ENCODE data around the gene PPP2R2B. TPM values are rescaled to one million over a fixed set of nuclear protein-coding genes. Genes with fewer than 3 reads are reported as not detected.

The PPP2R2B gene
- total and polyA plus RNA-seq, 7 donors, result 0.03 to 0.71 (median 0.11) TPM; not detected in 1

- no peak for DNase-seq
- WGBS, 3 donors, result 44 to 46% (median 45%) methylated on average over 7 of the region's 7 CpGs
- Histone ChIP-seq H3K4me1 (no peaks in the 10 kb centered on the region), H3K27ac (no peak overlapping the region), H3K36me3 (ENCODE audit: insufficient read depth in 1 of 2, low read depth in 1 of 2) (no peaks in the 10 kb centered on the region), H3K4me3 (no peak overlapping the region), H3K9me3 (no peaks in the 10 kb centered on the region), H3K27me3 (ENCODE audit: insufficient read depth in 3 of 3, low read length in 2 of 3) (peaks cover 0 to 5% (median 0%) of the 10 kb centered on the region in 3 donors)
- no peak for ATAC-seq
- intact Hi-C loops (cut with DNase I), result no loop called here
- no peak for TF ChIP-seq CTCF (IDR thresholded peaks at IDR 0.05)
These were observed 238.2 kb downstream of the PPP2R2B start for GRCh38 chr5:146640285-146640896.

GRCh38 chr5:146635443-146635842, 243.1 kb downstream of the PPP2R2B start:
- WGBS, 3 donors, result 71 to 75% (median 72%) methylated on average over 3 of the region's 3 CpGs
- Histone ChIP-seq H3K36me3 (ENCODE audit: insufficient read depth in 1 of 2, low read depth in 1 of 2) (no peaks in the 10 kb centered on the region), H3K27me3 (ENCODE audit: insufficient read depth in 3 of 3, low read length in 2 of 3) (peaks cover 0 to 2% (median 0%) of the 10 kb centered on the region in 3 donors), H3K4me3 (no peak overlapping the region), H3K9me3 (no peaks in the 10 kb centered on the region), H3K27ac (no peak overlapping the region), H3K4me1 (no peaks in the 10 kb centered on the region)
- intact Hi-C loops (cut with DNase I), result no loop called here
- DNase-seq (no peak), ATAC-seq (no peak)
- TF ChIP-seq CTCF (IDR thresholded peaks at IDR 0.05), result no peak

GRCh38 chr5:146633323-146633764, 245.2 kb downstream of the PPP2R2B start:
- DNase-seq, result no peak
- no peaks in the 10 kb centered on the region for H3K27me3 ChIP-seq (ENCODE audit: insufficient read depth in 3 of 3, low read length in 2 of 3)
- H3K36me3 ChIP-seq (ENCODE audit: insufficient read depth in 1 of 2, low read depth in 1 of 2), result no peaks in the 10 kb centered on the region
- intact Hi-C loops (cut with DNase I), result no loop called here
- no peaks in the 10 kb centered on the region for H3K4me1 ChIP-seq
- H3K4me3 ChIP-seq, result no peak overlapping the region
- no peak overlapping the region for H3K27ac ChIP-seq
- ATAC-seq, result no peak
- H3K9me3 ChIP-seq, result no peaks in the 10 kb centered on the region
- TF ChIP-seq CTCF (IDR thresholded peaks at IDR 0.05), result no peak
- 60 to 65% (median 64%) methylated on average over 8 of the region's 8 CpGs for WGBS, 3 donors

GRCh38 chr5:146632620-146633322, 245.8 kb downstream of the PPP2R2B start:
- TF ChIP-seq CTCF (IDR thresholded peaks at IDR 0.05), result no peak
- DNase-seq, result no peak
- ATAC-seq, result no peak
- intact Hi-C loops (cut with DNase I), result no loop called here
- H3K27ac ChIP-seq, result no peak overlapping the region
- WGBS, 3 donors, result 66 to 79% (median 75%) methylated on average over 8 of the region's 8 CpGs
- H3K4me3 ChIP-seq, result no peak overlapping the region
- H3K27me3 ChIP-seq (ENCODE audit: insufficient read depth in 3 of 3, low read length in 2 of 3), result no peaks in the 10 kb centered on the region
- no peaks in the 10 kb centered on the region for H3K4me1 ChIP-seq
- no peaks in the 10 kb centered on the region for H3K9me3 ChIP-seq
- no peaks in the 10 kb centered on the region for H3K36me3 ChIP-seq (ENCODE audit: insufficient read depth in 1 of 2, low read depth in 1 of 2)
